Nephron progenitor cell (in vitro differentiated cells): ENCODE data around the gene OPRM1.

Experiments
- DNase-seq: peaks from one replicate; pipeline ENCODE4 v3.0.0; 2021
- H3K27ac Mint-ChIP-seq: 2 replicates; pipeline ENCODE4 v1.8.0; 2021; ENCODE audit warnings: mild to moderate bottlenecking, moderate library complexity, mixed read lengths
- H3K27me3 Mint-ChIP-seq: 2 replicates; pipeline ENCODE4 v1.8.0; 2021; ENCODE audit warnings: mild to moderate bottlenecking, low read depth, mixed read lengths; ENCODE audit not compliant: poor library complexity
- H3K36me3 Mint-ChIP-seq: 2 replicates; pipeline ENCODE4 v1.8.0; 2021; ENCODE audit warnings: low read depth, mixed read lengths
- H3K4me1 Mint-ChIP-seq: 2 replicates; pipeline ENCODE4 v1.8.0; 2021; ENCODE audit warnings: mixed read lengths
- H3K4me3 Mint-ChIP-seq: 2 replicates; pipeline ENCODE4 v1.8.0; 2021; ENCODE audit warnings: mild to moderate bottlenecking, moderate library complexity, mixed read lengths
- H3K9me3 Mint-ChIP-seq: 2 replicates; pipeline ENCODE4 v1.8.0; 2021; ENCODE audit warnings: mild to moderate bottlenecking, moderate library complexity, mixed read lengths
- CTCF ChIP-seq: fragments of 200-600 bp; sonication (generic); IDR thresholded peaks from 2 replicates; pipeline ENCODE4 v1.5.0; 2021; ENCODE audit warnings: antibody characterized with exemption

OPRM1 gene

GRCh38 chr6:154096834-154097233, 57.8 kb downstream of the OPRM1 start:
- DNase-seq = no peak
- Mint-ChIP-seq H3K27ac (no peak overlapping the region), H3K4me3 (no peak overlapping the region), H3K27me3 (peaks cover 6% of the 10 kb centered on the region), H3K4me1 (no peaks in the 10 kb centered on the region), H3K9me3 (no peaks in the 10 kb centered on the region), H3K36me3 (no peaks in the 10 kb centered on the region)
- no peak for TF ChIP-seq CTCF

GRCh38 chr6:154099211-154099610, 60.2 kb downstream of the OPRM1 start:
- peaks cover 7% of the 10 kb centered on the region for H3K27me3 Mint-ChIP-seq
- H3K27ac Mint-ChIP-seq = no peak overlapping the region
- no peak for DNase-seq
- no peaks in the 10 kb centered on the region for H3K9me3 Mint-ChIP-seq
- no peaks in the 10 kb centered on the region for H3K36me3 Mint-ChIP-seq
- H3K4me3 Mint-ChIP-seq = no peak overlapping the region
- no peak for TF ChIP-seq CTCF
- H3K4me1 Mint-ChIP-seq = no peaks in the 10 kb centered on the region

GRCh38 chr6:154106251-154106650, 67.2 kb downstream of the OPRM1 start:
- Mint-ChIP-seq H3K27ac (no peak overlapping the region), H3K4me1 (no peaks in the 10 kb centered on the region), H3K27me3 (peaks cover 7% of the 10 kb centered on the region), H3K36me3 (no peaks in the 10 kb centered on the region), H3K4me3 (no peak overlapping the region), H3K9me3 (peaks cover 17% of the 10 kb centered on the region)
- TF ChIP-seq CTCF = no peak
- DNase-seq = no peak

- H3K27ac Mint-ChIP-seq = no peak overlapping the region
- no peaks in the 10 kb centered on the region for H3K36me3 Mint-ChIP-seq
- H3K9me3 Mint-ChIP-seq = peaks cover 2% of the 10 kb centered on the region
- no peaks in the 10 kb centered on the region for H3K4me1 Mint-ChIP-seq
- TF ChIP-seq CTCF = no peak
- no peak overlapping the region for H3K4me3 Mint-ChIP-seq
- H3K27me3 Mint-ChIP-seq = peaks cover 3% of the 10 kb centered on the region
- no peak for DNase-seq
Measured at GRCh38 chr6:154111025-154111424, 72.0 kb downstream of the OPRM1 start.

- no peak for TF ChIP-seq CTCF
- H3K9me3 Mint-ChIP-seq = no peaks in the 10 kb centered on the region
- H3K27me3 Mint-ChIP-seq = peaks cover 3% of the 10 kb centered on the region
- no peaks in the 10 kb centered on the region for H3K36me3 Mint-ChIP-seq
- H3K4me3 Mint-ChIP-seq = no peak overlapping the region
- no peaks in the 10 kb centered on the region for H3K4me1 Mint-ChIP-seq
- H3K27ac Mint-ChIP-seq = no peak overlapping the region
- DNase-seq = no peak
Measured at GRCh38 chr6:154112181-154112809, 73.3 kb downstream of the OPRM1 start.

- no peak for DNase-seq
- H3K4me3 Mint-ChIP-seq = no peak overlapping the region
- no peak for TF ChIP-seq CTCF
- no peaks in the 10 kb centered on the region for H3K9me3 Mint-ChIP-seq
- H3K4me1 Mint-ChIP-seq = no peaks in the 10 kb centered on the region
- no peak overlapping the region for H3K27ac Mint-ChIP-seq
- H3K36me3 Mint-ChIP-seq = no peaks in the 10 kb centered on the region
- H3K27me3 Mint-ChIP-seq = peaks cover 3% of the 10 kb centered on the region
Measured at GRCh38 chr6:154113392-154113791, 74.4 kb downstream of the OPRM1 start.
